Esophagus squamous epithelium (tissue), 4 donors: ENCODE data around the gene USP6.
"Not testable (repeated sequence)": the region's sequence is repeated elsewhere in the genome, so short reads cannot be mapped to it uniquely, and the experiment has no call there.

Experiments
- POLR2A ChIP-seq, 4 donors: fragments of 450-650 bp; IDR thresholded peaks; one replicate each; pipeline ENCODE4 v1.6.1; 2017; ENCODE audit warnings: antibody characterized with exemption in 4 of 4, mild to moderate bottlenecking in 4 of 4, moderate library complexity in 3 of 4
- TF ChIP-seq, protein P1 (sequence below), 6 experiments: fragments of 450-650 bp in 4 of 6; fragments of 200-600 bp in 2 of 6; sonication (generic) in 2 of 6; IDR thresholded peaks; one replicate each; pipeline ENCODE4 v1.5.1; 2016 to 2019; ENCODE audit warnings: antibody characterized with exemption in 6 of 6, mild to moderate bottlenecking in 4 of 6, moderate library complexity in 4 of 6

DNA sequence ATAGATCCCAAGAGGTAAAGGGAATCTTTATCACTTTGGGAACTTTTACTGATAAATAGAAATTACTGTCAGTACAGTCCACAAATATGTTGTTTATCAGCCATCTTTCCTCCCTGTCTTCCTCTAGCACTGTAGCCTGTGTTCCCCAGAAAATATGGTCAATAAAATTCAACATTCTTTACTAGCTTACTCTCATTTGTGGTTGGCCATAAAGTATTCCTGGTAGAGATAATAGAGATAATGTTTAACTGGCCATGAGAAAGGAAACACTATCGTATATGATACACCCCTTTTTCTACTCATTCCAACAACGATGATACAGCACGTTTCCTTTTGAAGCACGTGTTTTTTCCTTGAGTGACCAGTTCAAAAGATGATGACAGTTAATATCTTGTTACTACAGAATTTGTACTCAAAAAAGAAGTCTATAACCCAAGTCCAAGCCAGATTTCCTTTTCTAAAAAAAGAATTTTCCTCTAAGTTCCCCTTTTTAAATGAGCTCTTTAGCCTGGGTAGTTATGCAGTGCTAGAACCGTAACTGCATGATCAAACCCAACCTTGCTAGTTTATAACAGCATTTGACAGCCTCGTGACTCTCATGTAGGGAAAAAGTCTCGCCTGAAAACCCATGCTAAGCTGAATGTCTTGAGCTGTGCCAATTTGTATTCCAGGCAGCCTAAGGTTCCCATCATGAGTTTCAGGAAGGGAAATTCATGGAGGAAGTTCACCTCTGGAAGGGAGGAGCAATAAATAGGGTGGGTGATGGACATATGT lies 50.1 kb downstream of the USP6 start:
- TF ChIP-seq, protein P1, sequence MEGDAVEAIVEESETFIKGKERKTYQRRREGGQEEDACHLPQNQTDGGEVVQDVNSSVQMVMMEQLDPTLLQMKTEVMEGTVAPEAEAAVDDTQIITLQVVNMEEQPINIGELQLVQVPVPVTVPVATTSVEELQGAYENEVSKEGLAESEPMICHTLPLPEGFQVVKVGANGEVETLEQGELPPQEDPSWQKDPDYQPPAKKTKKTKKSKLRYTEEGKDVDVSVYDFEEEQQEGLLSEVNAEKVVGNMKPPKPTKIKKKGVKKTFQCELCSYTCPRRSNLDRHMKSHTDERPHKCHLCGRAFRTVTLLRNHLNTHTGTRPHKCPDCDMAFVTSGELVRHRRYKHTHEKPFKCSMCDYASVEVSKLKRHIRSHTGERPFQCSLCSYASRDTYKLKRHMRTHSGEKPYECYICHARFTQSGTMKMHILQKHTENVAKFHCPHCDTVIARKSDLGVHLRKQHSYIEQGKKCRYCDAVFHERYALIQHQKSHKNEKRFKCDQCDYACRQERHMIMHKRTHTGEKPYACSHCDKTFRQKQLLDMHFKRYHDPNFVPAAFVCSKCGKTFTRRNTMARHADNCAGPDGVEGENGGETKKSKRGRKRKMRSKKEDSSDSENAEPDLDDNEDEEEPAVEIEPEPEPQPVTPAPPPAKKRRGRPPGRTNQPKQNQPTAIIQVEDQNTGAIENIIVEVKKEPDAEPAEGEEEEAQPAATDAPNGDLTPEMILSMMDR (IDR thresholded peaks at IDR 0.05): not testable (repeated sequence)
- TF ChIP-seq POLR2A (IDR thresholded peaks at IDR 0.05): not testable (repeated sequence)
